Measurements from ENCODE around the gene SEMA4G. TPM values are rescaled to one million over a fixed set of nuclear protein-coding genes. Genes with fewer than 3 reads are reported as not detected.

The SEMA4G gene
- total RNA-seq, 1 experiment from 2014 or later, result 29.4 TPM

GRCh38 chr10:100966887-100967286, 2.4 kb upstream of the SEMA4G start:
- Histone ChIP-seq H3K27me3 (ENCODE audit: insufficient read depth, low read length) (no peaks in the 10 kb centered on the region), H4K20me1 (ENCODE audit: insufficient read depth) (no peaks in the 10 kb centered on the region), H3K27ac (ENCODE audit: low read depth, low read length) (no peak overlapping the region), H3K9ac (ENCODE audit: low read length) (no peak overlapping the region), H3K4me2 (ENCODE audit: low read length) (no peak overlapping the region), H3K9me3 (ENCODE audit: control insufficient read depth in 1 of 2, insufficient read depth in 1 of 2, low read depth in 1 of 2, low read length in 2 of 2) (no peaks in the 10 kb centered on the region), H3K79me2 (ENCODE audit: insufficient read depth, low read length) (no peaks in the 10 kb centered on the region), H3K4me1 (ENCODE audit: control insufficient read depth in 1 of 2, insufficient read depth in 2 of 2, low read length in 2 of 2) (peaks cover 7 to 31% of the 10 kb centered on the region in 2 experiments; a peak in 3 of 4 replicates), H3K9me2 (ENCODE audit: insufficient read depth) (no peaks in the 10 kb centered on the region), H3K36me3 (ENCODE audit: control insufficient read depth in 1 of 2, insufficient read depth in 2 of 2, low read length in 2 of 2) (peaks cover 3 to 23% of the 10 kb centered on the region in 2 experiments; a peak in 3 of 4 replicates), H2AFZ (ENCODE audit: low read depth, low read length, poor library complexity, severe bottlenecking) (no peak overlapping the region), H3K4me3 (replicated peaks in 1 of 2; ENCODE audit: low read depth in 1 of 2, low read length in 2 of 2) (no peak overlapping the region)
- ChIA-PET POLR2A (interaction anchor here (0.7 kb wide), 1 partner anchor 31 kb away, joined by 3 read pairs; no protein-coding TSS in a partner anchor), CTCF (interaction anchor here (1.5 to 2.7 kb wide), 3 partner anchors 9 to 49 kb away, joined by 3 to 10 read pairs (median 8); no protein-coding TSS in a partner anchor), RAD21 (ENCODE audit: low non-redundant PET in 1 of 2, low total read pairs in 2 of 2, uncharacterized antibody in 2 of 2, unreplicated experiment in 2 of 2) (no interaction called here)
- intact Hi-C loops (cut with micrococcal nuclease), result no loop called here
- DNase-seq (ENCODE audit: low read depth, low spot score) (no peak), ATAC-seq (no peak)
- no TSS peak for BruUV-seq (replicated peaks)
- no peak for TF ChIP-seq SIN3A (IDR thresholded peaks at IDR 0.05; ENCODE audit: low read depth)
- TF ChIP-seq YY1 (IDR thresholded peaks at IDR 0.05; ENCODE audit: extremely low read depth, insufficient replicate concordance, low read depth, low read length), result no peak
- TF ChIP-seq JUND (IDR thresholded peaks at IDR 0.05), result no peak
- TF ChIP-seq CTCF (IDR thresholded peaks at IDR 0.05 in 2 of 3, conservative IDR thresholded peaks at IDR 0.05 in 1 of 3; ENCODE audit: borderline replicate concordance in 1 of 3, insufficient read depth in 1 of 3, low read depth in 2 of 3, low read length in 2 of 3), result no peak

DNA sequence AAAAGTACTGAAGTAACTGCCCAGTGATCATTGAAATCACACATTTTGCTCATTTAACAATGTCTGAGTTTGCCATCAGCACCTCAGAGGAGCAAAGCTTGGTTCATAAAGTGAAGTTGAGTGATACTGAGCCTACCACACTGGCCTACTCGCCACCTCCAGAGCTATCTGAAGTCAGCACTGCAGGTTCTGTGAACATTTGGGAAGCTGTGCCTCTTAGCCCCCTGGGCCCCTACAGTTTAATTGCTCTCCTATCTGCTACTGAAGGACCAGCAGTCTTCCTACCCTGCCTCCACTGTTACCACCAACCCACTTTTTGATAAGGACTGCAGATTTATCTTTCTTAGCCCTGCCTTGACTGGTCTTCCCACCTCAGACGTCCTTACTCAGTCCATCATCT, 2.0 kb upstream of the SEMA4G start:
- CTCF ChIA-PET, result interaction anchor here (0.5 to 2.7 kb wide), 4 partner anchors 10 to 49 kb away, joined by 3 to 10 read pairs (median 6); no protein-coding TSS in a partner anchor
- TF ChIP-seq CEBPB (IDR thresholded peaks at IDR 0.05; ENCODE audit: low read depth), result no peak
- Histone ChIP-seq H3K27ac (ENCODE audit: low read depth, low read length) (no peak overlapping the region), H3K4me2 (ENCODE audit: low read length) (no peak overlapping the region), H3K9ac (ENCODE audit: low read length) (no peak overlapping the region), H3K9me3 (ENCODE audit: control insufficient read depth in 1 of 2, insufficient read depth in 1 of 2, low read depth in 1 of 2, low read length in 2 of 2) (no peaks in the 10 kb centered on the region), H3K4me3 (replicated peaks in 1 of 2; ENCODE audit: low read depth in 1 of 2, low read length in 2 of 2) (no peak overlapping the region), H3K27me3 (ENCODE audit: insufficient read depth, low read length) (no peaks in the 10 kb centered on the region), H3K4me1 (ENCODE audit: control insufficient read depth in 1 of 2, insufficient read depth in 2 of 2, low read length in 2 of 2) (peaks cover 7 to 32% of the 10 kb centered on the region in 2 experiments; a peak in 3 of 4 replicates), H3K9me2 (ENCODE audit: insufficient read depth) (no peaks in the 10 kb centered on the region), H4K20me1 (ENCODE audit: insufficient read depth) (no peaks in the 10 kb centered on the region), H3K79me2 (ENCODE audit: insufficient read depth, low read length) (no peaks in the 10 kb centered on the region), H2AFZ (ENCODE audit: low read depth, low read length, poor library complexity, severe bottlenecking) (no peak overlapping the region), H3K36me3 (ENCODE audit: control insufficient read depth in 1 of 2, insufficient read depth in 2 of 2, low read length in 2 of 2) (peaks cover 0 to 19% of the 10 kb centered on the region in 2 experiments; a peak in 2 of 4 replicates)
- RAD21 ChIA-PET (ENCODE audit: low non-redundant PET in 1 of 2, low total read pairs in 2 of 2, uncharacterized antibody in 2 of 2, unreplicated experiment in 2 of 2), result no interaction called here
- no peak for ATAC-seq
- intact Hi-C loops (cut with micrococcal nuclease), result no loop called here
- BruUV-seq (replicated peaks), result no TSS peak
- POLR2A ChIA-PET, result interaction anchor here (0.7 kb wide), 1 partner anchor 30 kb away, joined by 3 read pairs; no protein-coding TSS in a partner anchor
- no peak for DNase-seq (ENCODE audit: low read depth, low spot score)

All from HCT116 (cell line).